GM19372 (cell line): ENCODE data around the gene SFMBT2.
"Not testable (repeated sequence)": the region's sequence is repeated elsewhere in the genome, so short reads cannot be mapped to it uniquely, and the experiment has no call there.

Experiments
- ATAC-seq: cut with Tn5 transposase; IDR thresholded peaks from one replicate; pipeline ENCODE4 v1.9.1; 2021; ENCODE audit warnings: mild to moderate bottlenecking, low read depth, moderate library complexity; ENCODE audit not compliant: unreplicated experiment

SFMBT2 gene

GRCh38 chr10:7335977-7336376 lies 74.9 kb downstream of the SFMBT2 start:
- no peak for ATAC-seq

GRCh38 chr10:7334642-7334964 lies 76.2 kb downstream of the SFMBT2 start:
- ATAC-seq: no peak

DNA sequence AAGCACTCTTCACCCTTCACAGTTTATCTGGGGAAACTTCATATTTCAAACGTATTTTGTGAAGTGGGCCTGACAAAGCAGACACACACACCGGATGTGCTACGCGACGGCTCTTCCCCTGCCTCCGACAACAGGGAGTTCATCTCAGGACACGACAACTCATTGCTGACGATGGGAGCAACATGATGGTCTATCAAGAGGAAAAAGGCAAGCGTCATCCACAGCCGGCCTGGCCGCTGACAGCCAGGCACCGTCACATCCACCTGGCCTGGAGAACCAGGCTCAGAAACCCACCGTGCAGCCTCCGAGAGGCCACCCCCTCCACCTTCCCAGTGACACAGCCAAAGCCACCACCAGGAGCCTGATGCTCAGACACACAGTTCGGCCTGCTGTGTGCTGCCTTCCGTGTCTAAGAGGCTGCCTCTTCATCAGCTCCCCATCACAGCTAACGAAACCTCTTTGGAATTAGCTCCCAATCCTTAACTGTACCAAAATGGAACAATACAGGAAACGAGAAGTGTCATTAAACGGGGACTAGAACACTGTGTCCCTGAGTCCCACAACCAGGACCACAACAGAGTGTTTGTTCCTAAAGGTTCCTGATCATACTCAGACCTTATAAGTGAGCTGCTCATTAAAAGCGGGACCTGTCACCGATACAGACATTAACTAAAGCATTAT lies 76.7 kb downstream of the SFMBT2 start:
- no peak for ATAC-seq

DNA sequence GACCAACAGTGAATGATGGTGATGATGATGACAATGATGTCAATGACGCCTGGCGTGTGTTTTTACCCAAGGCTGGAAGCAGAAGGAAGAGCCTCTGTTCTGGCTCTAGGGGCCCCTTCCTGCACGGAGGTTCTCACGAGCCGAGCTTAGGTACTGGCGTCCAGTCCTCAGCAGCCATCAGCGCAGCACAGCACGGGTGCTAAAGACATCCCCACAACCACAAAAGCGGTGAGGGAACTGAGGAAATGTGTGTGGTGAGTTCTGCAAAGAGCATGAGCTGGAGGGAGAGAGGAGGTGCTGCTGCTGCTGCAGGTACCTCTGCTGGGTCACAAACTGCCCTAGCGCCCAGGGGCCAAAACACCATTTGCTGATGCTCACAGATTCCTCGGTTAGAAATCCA lies 81.6 kb downstream of the SFMBT2 start:
- ATAC-seq: no peak

DNA sequence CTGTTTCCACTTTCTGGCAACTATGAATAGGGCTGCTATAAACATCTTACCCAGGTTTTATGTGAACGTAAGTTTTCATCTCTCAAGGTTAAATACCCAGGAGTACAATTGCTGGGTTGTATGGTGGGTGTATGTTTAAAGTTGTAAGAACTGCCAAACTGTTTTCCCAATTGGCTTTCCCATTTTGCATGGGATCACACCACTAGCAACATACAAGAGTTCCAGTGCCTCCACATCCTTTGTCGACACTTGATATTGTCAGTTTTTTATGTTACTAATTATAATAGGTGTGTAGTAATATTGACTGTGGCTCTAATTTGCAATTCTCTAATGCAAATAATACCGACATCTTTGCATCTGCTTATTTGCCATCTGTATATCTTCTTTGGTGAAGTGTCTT lies 82.9 kb downstream of the SFMBT2 start:
- ATAC-seq: no peak

DNA sequence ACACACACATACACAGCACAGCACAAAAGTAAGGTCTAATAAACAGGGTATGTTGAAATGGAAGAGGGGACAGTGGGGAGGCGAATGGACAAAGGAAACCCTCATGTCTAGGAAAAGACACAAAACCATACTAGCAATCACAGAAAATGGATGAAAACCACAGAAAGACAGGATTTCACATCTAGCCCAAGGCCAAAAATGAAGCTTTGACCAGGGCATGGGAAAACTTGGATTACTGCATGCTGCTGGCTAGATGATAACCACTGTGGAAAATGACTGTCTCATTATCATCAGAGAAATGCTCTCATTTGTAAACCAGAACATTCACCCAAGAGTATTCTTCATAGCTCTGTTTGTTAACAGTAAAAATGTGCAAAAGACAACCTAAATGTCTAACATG lies 88.2 kb downstream of the SFMBT2 start:
- no peak for ATAC-seq

DNA sequence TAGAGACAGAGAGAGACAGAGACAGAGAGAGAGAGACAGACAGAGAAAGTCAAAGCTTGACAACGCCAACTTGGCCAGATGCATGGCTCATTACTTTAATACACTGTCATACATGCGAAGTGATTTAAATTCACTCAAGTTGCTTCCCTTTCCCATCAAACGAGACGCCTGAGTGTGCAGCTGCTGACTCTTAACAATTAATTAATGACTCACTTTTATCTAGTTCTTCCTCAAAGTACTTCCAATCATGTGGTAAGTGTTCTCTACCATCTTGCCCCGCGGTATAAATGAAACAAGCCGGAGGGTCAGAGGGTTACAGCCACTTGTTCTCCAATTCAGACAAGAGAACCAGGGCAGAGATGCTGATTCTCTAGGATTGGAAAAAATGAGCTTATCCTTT lies 90.8 kb downstream of the SFMBT2 start:
- ATAC-seq: no peak

GRCh38 chr10:7319632-7320031 lies 91.2 kb downstream of the SFMBT2 start:
- ATAC-seq: no peak

GRCh38 chr10:7318836-7319235 lies 92.0 kb downstream of the SFMBT2 start:
- ATAC-seq: no peak

DNA sequence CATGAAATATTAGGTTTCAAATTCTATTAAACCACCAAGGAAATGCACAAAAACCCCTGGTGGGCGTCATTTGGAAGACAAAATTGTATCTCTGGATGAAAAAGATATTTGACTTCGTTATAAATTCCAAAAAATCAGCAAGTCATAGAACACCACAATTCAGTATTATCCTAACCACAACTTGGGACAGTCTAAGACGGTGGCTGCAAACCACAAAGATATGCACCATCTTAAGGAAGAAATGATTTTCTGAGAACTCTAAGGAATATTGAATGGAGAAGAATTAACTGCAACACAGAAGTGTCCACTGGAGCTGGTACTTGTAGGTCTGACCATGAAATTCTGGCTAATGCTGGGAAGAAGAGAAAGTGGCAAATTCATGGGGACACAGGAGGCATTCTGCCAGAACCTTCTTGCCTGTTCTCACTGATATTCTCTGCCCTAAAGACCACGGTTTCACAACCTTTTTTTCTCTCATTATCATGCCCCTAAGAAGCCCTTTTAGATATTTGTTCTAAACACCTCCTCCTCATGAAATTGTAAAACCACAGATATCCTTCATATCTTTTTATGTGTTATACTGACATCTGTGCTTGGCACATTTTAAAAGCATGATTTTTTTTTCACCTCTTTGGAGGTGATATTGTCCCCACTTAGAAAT lies 92.9 kb downstream of the SFMBT2 start:
- ATAC-seq: no peak

DNA sequence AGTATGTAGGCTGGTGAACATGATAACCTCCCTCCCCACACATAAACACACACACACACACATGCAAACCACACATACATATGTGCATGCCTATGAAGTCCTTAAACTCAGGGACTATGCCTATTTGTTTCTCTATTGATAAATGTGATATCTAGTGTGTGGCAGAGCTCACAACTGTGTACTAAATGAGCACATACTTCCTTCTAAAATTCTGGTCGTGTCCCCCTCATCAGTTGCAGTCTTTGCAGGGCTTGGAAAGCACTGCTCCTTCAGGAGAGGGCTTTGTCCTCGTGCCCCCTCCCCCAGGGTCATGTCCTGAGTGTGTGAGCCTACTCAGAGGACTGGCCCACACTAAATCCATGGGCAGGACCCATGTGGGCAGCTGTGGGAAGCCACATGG lies 94.0 kb downstream of the SFMBT2 start:
- ATAC-seq: no peak

GRCh38 chr10:7315906-7316305 lies 94.9 kb downstream of the SFMBT2 start:
- no peak for ATAC-seq

- ATAC-seq: no peak
These were observed 96.7 kb downstream of the SFMBT2 start for GRCh38 chr10:7314170-7314569.

DNA sequence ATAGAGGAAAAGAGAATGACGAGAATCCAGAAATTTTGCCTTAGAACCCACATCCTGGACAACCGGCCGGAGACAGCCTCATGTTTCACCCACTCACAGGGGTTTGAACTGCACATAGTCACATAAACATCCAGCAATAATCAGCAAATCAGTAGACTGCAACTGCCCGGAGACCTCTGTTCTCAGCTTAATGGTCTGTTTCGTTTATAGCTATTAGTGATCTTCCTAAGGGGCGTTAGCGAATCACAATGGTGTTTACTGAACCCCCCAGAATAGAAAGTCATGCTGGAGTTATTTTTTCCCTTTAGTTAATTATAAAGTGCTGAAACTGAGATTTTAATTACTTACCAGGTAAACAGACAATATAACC lies 98.4 kb downstream of the SFMBT2 start:
- ATAC-seq: no peak

- not testable (repeated sequence) for ATAC-seq
These were observed 98.9 kb downstream of the SFMBT2 start for GRCh38 chr10:7311850-7312487.

- ATAC-seq: no peak
These were observed 99.5 kb downstream of the SFMBT2 start for GRCh38 chr10:7311218-7311849.

DNA sequence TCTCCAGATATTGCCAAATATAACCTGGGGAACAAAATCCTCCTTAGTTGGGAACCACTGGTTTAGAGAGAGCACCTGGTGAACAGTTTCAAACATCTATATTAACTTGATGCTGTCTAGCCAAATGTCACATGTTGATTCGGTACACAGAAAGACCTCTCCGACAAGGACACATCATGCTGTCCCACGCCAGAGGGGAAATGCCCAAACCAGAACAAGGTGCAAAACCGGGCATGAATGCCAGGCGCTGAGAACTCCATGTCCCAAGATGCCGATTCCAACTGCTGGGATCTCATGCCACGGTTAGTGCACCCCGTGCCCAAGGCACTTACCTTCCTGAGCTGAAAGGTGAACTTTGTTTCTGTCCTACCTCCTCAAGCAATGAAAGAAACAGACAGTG lies 100.8 kb downstream of the SFMBT2 start:
- ATAC-seq: no peak

GRCh38 chr10:7308826-7309225 lies 102.0 kb downstream of the SFMBT2 start:
- ATAC-seq: no peak

DNA sequence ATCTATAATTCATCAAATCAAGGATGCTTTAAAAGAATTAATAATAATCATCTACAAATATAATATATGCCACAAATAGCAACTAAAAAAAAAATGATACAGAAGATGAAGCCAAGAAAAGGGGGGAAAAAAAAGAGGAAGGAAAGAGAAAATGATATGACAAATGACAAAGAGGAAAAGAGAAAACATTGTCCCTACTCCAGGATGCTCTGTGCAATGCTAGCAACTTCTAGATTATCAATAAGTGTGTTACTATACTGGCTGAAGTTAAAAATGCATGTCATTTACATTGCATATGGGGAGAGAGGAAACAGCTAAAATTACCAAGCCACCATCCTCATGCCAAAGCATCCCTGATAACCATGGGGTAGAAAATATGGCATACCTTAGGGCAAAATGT lies 104.2 kb downstream of the SFMBT2 start:
- no peak for ATAC-seq

GRCh38 chr10:7306147-7306546 lies 104.7 kb downstream of the SFMBT2 start:
- peak; percentile 65 for ATAC-seq

GRCh38 chr10:7305053-7305452 lies 105.8 kb downstream of the SFMBT2 start:
- ATAC-seq: no peak

- ATAC-seq: no peak
These were observed 106.7 kb downstream of the SFMBT2 start for GRCh38 chr10:7304110-7304509.
